T47D (cell line): ENCODE data around the gene PLXNA2.

ENCODE experiments used
- DNase-seq, 2 experiments: peaks; one replicate each; pipeline versions ENCODE4 v3.0.0 to v3.0.0-alpha.2; 2011 to 2012; ENCODE audit warnings: low read depth in 1 of 2, low spot score in 1 of 2
- JUND ChIP-seq: IDR thresholded peaks from 2 replicates; pipeline ENCODE4 v1.6.1; 2012; ENCODE audit warnings: low read depth
- in situ Hi-C: cut with HindIII; loops from 2 replicates; pipeline ENCODE4 v1.10.0; 2016; ENCODE audit warnings: low sequenced_read_pairs, low pct_unique_long_range_greater_than_20kb

The PLXNA2 gene

DNA sequence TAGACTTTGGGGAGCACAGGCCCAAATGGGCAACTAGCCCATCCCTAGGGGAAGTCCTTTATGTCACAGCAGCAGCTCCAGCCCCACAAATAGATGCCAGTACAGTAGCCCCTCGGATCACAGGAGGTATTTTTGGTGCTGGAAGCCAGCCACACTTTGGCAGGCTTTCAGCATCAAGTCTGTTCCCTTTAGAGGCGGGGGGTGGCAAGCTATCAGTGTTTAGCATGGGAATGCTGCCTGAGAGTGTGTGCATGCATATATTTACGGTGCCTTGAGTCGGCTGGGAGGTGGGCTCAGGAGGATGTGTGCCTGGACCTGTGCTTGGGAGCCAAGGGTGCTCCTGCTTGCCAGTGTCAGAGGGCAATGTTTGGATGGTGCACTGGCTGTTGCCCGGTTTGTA lies 3.5 kb upstream of the PLXNA2 start:
- in situ Hi-C loops: no loop called here
- no peak for DNase-seq

DNA sequence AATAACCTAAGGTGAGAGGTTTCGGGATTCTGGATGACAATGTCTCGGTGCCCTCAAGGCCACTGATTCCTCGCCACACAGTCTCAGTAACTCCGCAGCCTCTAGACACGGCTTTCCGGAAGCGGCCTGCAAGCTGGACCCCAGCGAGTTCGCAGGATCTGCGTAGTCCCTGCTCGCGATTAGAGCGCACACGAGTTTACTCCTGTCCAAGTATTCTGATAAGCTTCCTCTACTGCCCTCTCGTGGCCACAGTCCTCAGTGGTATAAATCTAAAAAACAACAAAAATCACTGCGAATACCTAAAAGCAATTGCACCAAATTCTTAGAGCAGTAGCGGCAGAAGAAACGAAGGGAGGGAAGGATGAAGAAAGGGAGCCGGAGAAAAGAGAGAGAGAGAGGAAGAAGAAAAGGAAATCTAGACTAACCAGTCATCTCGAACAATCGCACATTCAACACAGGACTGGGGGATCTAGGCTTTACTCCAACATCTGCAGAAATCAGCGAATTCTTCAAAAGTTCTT lies 1.1 kb upstream of the PLXNA2 start:
- TF ChIP-seq JUND: no peak
- DNase-seq: peak; percentile 75 to 85
- in situ Hi-C loops: no loop called here

More for the DNA sequence above, 3.5 kb upstream of the PLXNA2 start:
- no peak for TF ChIP-seq JUND

DNA sequence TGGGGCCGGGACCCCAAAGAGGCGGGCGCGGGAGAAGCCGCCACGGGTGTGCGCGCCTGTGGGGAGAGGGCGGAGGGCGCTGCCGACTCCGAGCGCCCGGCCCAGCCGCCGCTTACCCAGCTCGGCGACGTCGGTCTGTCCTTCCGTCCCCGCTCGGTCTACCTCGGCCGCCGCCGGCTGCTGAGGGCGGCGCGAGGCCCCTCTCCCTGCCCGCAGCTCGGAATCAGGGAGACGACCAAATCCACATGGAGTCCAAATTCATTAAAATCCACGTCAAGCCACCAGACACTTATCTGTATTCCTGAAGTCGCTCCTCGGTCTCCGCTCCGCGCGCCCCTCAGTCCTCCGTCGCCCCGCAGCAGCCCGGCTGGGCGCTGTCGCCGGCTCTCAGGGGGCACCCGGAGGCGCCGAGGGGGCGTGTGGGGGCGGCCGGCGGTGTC lies 637 bp downstream of the PLXNA2 start:
- no peak for TF ChIP-seq JUND
- in situ Hi-C loops: no loop called here
- DNase-seq: no peak

DNA sequence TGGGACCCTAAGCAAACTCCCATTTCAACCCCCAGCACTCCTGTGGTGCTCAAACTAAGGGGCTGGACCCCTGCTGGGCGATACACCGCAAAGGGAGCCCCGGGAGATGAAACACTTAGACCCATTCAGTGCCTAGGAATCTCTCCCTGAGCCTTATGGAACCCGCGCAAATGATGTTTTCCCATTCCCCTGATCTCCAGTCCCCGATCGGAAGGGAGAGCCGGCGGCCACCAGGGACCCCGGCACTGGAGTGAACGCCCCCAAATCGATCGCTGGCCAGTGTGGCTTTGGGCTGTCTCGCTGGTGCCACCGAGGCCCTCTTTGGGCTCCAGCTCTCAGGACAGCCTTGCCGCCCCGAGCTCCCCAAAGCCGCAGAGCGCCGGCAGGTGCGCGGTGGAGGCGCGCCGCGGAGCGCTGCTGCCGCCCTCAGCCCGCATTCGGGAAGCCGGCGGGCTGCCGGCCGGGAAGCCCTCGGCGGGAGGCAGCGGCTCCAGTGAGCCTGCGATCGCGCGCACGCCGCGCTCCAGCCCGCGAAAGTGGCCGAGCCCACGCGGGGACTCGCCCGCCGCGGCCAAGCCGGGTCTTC lies 1.1 kb downstream of the PLXNA2 start:
- no peak for TF ChIP-seq JUND
- in situ Hi-C loops: no loop called here
- peak; percentile 59 to 60 for DNase-seq

DNA sequence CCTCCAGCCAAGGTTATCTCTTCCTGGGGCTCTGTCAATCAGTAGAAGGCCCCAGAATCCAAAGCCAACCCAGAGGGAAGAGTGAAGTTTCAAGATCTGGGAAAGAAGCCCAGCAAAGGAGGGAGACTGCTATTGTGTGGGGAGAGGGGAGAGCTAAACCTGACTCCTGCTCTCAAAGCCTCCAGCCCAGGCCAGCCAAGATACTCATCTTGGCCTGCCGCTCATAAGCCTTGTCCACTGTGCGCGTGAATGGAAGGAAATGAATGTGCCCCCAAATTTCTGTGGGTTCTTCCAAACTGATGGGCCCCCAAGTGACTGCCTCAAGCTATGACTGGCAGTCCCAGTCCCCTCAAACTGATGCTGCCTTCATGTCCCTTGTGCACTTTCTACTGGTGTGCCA lies 2.0 kb downstream of the PLXNA2 start:
- in situ Hi-C loops: no loop called here
- DNase-seq: no peak
- no peak for TF ChIP-seq JUND

DNA sequence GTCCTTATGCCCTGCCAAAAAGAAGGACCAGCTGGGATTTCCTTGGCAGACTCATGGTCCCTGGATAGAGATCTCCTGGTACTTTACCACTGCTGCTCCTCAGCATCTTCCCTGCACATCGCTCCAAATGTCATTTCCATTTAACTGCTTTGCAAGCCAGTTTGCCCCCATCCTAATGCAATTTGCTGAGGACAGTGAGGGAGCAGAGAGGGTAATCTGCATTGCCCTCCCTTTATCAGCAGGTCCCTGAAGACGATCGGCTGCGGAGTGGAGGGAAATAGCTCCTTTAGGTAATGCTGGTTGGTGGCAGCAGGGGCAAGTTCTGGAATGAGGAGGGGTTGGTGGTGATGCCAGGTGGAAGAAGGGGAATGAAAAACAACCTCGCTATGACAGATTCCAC lies 2.7 kb downstream of the PLXNA2 start:
- DNase-seq: no peak
- TF ChIP-seq JUND: no peak
- in situ Hi-C loops: no loop called here

DNA sequence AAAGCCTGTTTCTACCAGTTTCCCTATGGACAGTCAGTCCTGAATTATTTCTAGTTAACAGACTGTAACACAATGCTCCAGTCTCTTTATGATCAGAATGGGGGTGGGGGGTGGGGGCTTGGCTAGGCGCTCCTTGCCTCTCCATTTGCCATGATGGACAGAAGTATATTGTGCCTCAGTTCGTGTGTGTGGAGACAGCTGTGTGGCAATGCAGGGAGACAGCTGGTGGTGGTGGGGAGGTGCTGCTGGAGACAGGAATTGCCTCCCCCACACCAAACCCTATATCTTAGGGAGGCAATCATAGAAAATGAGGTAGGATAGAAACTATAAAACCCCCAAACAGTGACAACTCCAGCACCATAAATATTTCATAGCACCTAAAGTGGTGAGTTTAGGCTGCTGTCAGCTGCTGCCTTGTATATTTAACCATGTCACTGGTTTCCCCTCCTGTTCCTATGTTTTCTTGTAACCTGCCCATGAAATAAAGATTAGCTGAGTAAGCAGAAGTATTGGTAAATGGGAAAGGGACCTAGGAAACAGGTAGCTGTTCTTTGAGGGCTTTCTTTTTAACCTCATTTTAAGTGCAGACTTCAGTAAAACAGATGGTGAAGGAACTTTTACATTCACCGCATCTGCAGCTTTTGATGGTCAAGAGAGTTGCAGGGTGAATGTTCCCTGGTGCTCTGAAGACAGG lies 3.4 kb downstream of the PLXNA2 start:
- no peak for TF ChIP-seq JUND
- DNase-seq: no peak
- in situ Hi-C loops: no loop called here

DNA sequence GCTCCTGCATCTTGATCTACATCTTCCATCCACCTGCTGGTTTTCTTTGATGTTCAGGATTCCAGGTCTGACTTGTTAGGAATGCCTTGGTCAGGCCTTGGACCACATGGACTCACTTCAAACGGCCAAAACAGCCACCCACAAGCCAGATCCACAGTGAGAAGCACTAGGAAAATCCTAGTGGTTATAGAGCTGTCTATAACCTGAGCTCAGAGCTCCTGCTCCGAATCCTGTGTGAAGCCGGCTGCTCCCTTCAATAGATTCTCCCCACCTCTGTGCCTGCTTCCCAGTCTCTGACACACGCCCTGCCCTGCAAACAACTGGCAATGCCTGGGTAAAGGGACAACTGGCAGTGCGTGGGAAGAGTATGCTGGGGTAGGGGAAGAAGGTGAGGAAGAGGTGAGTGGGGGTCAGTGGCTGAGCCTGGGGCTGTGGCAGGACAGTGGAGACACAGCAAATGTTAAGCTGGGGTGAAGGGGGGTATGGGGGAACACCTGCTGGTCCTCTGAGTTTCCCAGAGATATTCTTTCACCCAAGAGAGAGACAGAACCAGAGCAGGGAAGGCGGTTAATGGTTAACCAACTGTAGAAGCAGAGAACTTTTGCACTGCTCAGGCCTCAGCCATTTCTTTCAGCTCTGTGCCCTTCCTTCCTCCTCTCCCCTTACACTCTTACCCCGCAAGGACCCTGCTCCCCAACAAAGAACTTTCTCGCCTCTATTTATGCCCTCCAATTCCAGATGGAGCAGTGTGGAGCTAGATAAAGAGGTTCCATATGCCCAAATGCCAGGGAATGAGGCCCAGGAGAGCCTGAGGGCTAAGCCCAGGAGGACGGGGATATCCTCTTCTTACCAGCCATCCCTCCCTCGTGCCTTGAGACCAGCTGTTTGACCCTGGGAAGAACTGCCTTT lies 4.5 kb downstream of the PLXNA2 start:
- TF ChIP-seq JUND: no peak
- no peak for DNase-seq
- in situ Hi-C loops: no loop called here

DNA sequence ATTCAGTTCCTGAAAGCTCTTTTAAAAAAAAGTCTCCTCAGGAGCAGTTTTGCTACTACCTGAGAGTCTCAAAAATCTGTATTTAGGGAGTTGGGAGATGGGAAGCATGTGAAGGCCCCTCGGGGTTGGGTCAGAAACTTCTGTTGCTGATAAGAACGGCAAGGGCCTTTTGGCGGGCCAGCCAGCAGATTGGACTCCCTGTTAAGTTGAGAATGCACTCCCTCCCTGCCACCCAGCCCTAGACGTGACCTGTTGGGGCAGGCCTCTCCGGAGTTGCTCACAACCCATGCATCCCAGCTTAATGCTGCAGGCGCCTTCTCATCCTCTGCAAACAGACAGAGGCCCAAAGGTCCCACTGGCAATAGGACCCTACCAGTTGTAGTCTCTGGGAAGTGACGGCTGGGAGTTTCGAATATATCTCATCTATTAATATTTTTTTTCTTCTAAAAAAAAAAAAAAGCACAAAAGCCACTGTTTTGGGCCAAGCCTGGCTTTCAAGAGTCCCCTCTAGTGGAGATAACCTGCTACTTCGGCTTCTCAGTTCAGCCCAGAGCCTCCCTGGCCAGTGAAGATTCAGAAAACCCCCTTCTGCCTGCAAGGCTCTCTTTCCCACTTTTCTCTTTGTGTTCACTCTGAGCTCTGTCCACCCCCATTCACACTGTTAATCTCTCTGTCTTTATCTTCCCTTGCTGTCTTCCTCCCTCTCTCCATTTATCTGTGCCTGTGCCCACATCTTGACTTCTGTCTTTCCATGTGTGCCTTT lies 5.3 kb downstream of the PLXNA2 start:
- DNase-seq: peak in 1 of 2 experiments; percentile 47
- in situ Hi-C loops: no loop called here
- TF ChIP-seq JUND: no peak

DNA sequence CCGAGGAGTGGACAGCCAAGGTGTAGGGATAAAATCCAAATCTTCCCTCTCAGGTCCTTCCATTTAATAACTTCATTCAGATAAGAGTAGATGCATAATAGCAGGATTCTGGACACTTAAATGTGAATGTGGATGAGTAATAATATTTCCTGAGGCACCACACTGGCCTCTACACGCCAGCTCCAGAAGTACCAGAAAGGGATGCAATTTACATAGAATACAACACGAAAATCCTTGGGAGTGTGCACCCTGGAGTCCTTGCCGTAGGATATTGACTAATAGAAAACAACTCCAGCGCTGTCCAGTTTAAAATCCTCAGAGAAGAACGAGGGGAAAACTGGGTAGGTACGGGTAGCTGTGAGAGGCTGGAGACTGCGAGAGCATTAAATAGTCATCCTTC lies 6.9 kb downstream of the PLXNA2 start:
- TF ChIP-seq JUND: no peak
- no peak for DNase-seq
- in situ Hi-C loops: no loop called here

DNA sequence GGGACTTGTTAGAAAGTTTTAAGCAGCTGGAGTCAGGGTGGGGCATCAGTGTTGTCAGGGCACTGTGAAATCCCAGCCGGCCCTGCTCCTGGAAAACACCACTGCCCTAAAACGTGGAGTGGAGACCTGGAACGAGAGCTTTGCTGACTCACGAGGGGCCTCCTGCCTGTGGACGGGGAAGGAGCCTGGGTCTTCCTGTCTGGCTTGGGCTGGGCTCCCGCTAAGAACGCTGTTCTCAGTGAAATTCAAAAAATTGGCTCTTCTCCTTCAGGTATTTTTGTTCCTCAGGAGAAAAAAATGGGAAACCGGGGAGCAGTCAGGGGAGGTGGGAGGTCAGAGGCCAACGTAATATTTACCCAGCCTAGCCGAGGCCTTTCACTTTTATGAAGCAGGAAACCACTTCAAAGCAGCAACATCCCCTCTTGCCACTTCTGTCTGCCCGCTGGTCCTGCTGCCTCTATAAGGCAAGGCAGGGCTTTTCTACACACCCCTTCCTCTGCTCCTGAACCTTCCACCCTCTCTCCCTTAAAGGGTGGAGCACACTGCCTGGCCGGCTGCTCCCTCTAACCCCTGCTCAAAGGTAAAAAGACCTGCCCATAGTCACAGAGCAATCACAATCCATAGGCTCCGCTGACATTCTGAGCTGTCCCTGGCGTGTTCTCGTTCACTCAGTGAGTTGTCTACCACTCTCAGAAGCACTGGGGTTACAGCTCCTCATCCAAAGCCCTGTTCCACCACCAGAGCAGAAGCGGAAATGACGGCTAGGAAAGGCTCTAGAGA lies 8.0 kb downstream of the PLXNA2 start:
- in situ Hi-C loops: no loop called here
- DNase-seq: no peak
- TF ChIP-seq JUND: no peak

DNA sequence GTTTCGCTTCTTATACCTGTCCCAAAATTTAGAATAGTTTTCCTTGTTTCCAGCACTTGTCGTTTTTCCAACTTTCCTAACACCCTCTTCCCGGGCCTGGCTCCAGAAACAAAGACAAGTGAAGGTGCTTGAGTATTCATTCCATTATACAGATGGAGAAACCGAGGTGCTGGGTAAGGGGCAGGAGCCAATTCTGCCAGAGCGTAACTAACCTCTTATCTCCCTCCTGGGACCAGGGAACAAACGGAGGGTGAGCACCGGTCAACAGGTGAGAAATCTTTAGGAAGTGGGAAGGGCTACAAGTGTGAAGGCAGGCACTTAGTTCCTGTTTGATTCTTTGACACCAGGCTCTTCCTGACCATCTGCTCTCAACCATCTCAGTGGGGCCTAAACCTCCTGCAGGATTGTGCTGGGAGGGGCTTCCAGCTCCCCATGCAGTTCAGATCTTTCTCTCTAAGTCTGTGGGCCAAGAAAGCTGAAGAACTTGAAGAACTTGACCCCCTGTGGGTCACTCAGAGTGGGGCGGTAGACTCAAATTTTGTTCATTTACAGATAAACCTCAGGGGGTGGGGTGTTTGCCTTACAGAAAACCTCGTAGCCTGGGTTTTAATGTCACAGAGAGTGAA lies 8.7 kb downstream of the PLXNA2 start:
- no peak for DNase-seq
- in situ Hi-C loops: no loop called here
- no peak for TF ChIP-seq JUND
